Small intestine (tissue), 7 donors: ENCODE data around the gene SLC6A17. TPM values are rescaled to one million over a fixed set of nuclear protein-coding genes. Genes with fewer than 3 reads are reported as not detected.
A peak's percentile ranks its signal among the peaks of the same experiment; 100 is the strongest.

Experiments
- DNase-seq, 2 donors: peaks; one replicate each; pipeline versions ENCODE4 v3.0.0 to v3.0.0-alpha.2; 2013
- FAIRE-seq: peaks from 2 replicates; lab custom pipeline; 2012; peaks lifted over from hg19 to GRCh38; lab: Jason Lieb, UNC
- H3K27ac ChIP-seq, 3 donors: one replicate each; pipeline ENCODE4 v1.5.1; 2013; ENCODE audit warnings: low read length in 2 of 3, mild to moderate bottlenecking in 2 of 3, control low read depth in 1 of 3, inconsistent platforms in 1 of 3, low read depth in 1 of 3, moderate library complexity in 1 of 3
- H3K27me3 ChIP-seq, 3 donors: one replicate each; pipeline ENCODE4 v1.6.1; 2013; ENCODE audit warnings: low read length in 3 of 3, inconsistent platforms in 1 of 3; ENCODE audit not compliant: control insufficient read depth in 3 of 3, insufficient read depth in 3 of 3
- H3K36me3 ChIP-seq, 3 donors: one replicate each; pipeline ENCODE4 v1.6.1; 2013; ENCODE audit warnings: low read length in 3 of 3, inconsistent platforms in 1 of 3, low read depth in 1 of 3, mild to moderate bottlenecking in 1 of 3, moderate library complexity in 1 of 3; ENCODE audit not compliant: control insufficient read depth in 3 of 3, insufficient read depth in 2 of 3
- H3K4me1 ChIP-seq, 3 donors: one replicate each; pipeline ENCODE4 v1.6.1; 2013; ENCODE audit warnings: low read length in 2 of 3, inconsistent platforms in 1 of 3, low read depth in 1 of 3, mild to moderate bottlenecking in 1 of 3, moderate library complexity in 1 of 3; ENCODE audit not compliant: control insufficient read depth in 3 of 3, insufficient read depth in 2 of 3
- H3K4me3 ChIP-seq, 3 donors: one replicate each; pipeline ENCODE4 v1.5.1; 2013; ENCODE audit warnings: low read length in 3 of 3, control low read depth in 1 of 3, inconsistent platforms in 1 of 3, low read depth in 1 of 3, mild to moderate bottlenecking in 1 of 3, moderate library complexity in 1 of 3
- H3K9me3 ChIP-seq, 2 donors: one replicate each; pipeline ENCODE4 v1.6.1; 2013; ENCODE audit warnings: low read depth in 1 of 2, low read length in 1 of 2; ENCODE audit not compliant: control insufficient read depth in 2 of 2, insufficient read depth in 1 of 2
- WGBS, 3 donors: extraction: QIAGEN DNeasy Blood & Tissue Kit; methylation state at CpG; one replicate each; pipeline ENCODE4 v1.1.7; 2013; 5-methylcytosine and 5-hydroxymethylcytosine counted together
- polyA plus RNA-seq, 4 donors: library from polyadenylated mRNA; stranded (reverse) in 3 of 4; unstranded in 1 of 4; fragments of 200-250 nt in 3 of 4; fragments of 120-200 nt in 1 of 4; gene quantifications; one replicate each; pipeline versions ENCODE4 v1.2.1 to v1.2.3, GENCODE V29; 2013
- donor health status: healthy with polysubstance abuse.
- donor health status: control.
- donor health status: control.
- donor health status: Bipolar disorder and iron deficiency.
- donor health status: healthy.

SLC6A17 gene
- polyA plus RNA-seq, 4 donors = under 0.01 to 0.49 TPM; not detected in 2

DNA sequence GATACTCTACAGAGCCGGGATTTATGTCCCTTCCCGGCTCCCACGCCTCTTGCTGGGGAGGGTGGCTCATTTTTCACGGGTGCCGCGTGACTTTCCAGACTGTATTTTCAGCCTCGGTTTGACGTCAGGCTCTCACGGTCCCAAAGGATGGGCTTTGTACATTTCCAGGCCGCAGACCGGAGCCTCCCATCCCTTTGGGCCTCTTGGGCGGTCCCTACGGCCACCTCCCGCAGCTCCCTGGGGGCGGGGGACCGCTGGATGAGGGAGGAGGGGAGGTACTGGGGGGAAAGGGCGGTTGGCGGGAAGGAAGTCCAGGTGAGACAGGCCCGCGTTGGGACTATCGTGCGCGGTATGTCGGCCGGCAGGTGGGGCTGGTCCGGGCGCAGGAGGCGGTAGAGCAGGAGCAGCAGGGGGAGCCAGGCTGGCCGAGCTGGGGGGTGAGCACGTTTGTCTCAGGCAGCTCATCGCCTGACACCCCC, 20.1 kb upstream of the SLC6A17 start:
- Histone ChIP-seq H3K4me3 (no peak overlapping the region), H3K36me3 (no peaks in the 10 kb centered on the region), H3K27me3 (peaks cover 0 to 58% (median 34%) of the 10 kb centered on the region in 3 donors), H3K27ac (no peak overlapping the region), H3K4me1 (peaks cover 0 to 3% (median 0%) of the 10 kb centered on the region in 3 donors), H3K9me3 (peaks cover 0 to 14% of the 10 kb centered on the region in 2 donors)
- DNase-seq (peak in 1 of 2 donors; percentile 20), FAIRE-seq (no peak)
- 2 to 4% (median 4%) methylated on average over 30 to 31 of the region's 31 CpGs for WGBS, 3 donors

DNA sequence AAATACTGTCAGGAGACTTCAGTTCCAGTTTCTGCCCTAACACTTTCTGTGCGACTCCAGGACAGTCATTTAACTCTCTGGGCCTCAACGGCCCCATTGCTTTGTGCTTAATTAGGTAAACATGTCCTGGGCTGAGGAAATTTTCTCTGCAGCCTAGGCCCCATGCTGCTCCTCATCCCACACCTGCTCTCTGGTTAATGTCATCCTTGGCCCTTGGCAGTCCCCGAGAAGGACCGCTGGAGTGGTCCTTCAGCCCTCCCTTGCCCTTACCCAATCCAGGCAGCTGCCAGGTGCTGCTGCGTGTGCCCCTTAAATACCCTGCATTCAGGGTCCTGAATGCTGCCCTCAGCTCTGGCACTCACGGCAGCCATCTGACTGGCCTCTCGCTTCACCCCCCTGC, 19.3 kb upstream of the SLC6A17 start:
- DNase-seq (no peak), FAIRE-seq (no peak)
- Histone ChIP-seq H3K27ac (no peak overlapping the region), H3K9me3 (peaks cover 0 to 5% of the 10 kb centered on the region in 2 donors), H3K27me3 (peaks cover 0 to 65% (median 34%) of the 10 kb centered on the region in 3 donors), H3K36me3 (no peaks in the 10 kb centered on the region), H3K4me3 (no peak overlapping the region), H3K4me1 (peaks cover 0 to 3% (median 0%) of the 10 kb centered on the region in 3 donors)
- 61 to 71% (median 64%) methylated on average over 7 of the region's 7 CpGs for WGBS, 3 donors

DNA sequence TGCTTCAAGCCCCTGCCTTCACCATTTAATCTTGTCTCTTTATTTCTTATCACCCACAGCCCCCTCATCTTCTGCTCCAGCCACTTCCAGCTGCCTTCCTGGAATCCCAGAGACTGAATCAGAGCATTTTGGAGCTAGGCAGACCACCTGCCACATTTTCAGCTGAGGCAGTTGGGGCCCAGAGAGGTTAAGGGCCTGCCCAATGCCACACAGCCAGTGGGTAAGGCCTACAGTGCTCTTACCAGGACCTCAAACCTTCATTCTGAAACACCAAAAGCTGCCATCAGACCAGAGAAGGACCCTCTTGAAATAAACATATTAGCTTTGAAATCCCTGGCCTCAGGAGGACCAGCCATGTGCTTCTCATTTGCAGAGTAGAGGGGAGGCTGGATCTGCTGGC, 17.6 kb upstream of the SLC6A17 start:
- no peak for DNase-seq
- Histone ChIP-seq H3K4me1 (peaks cover 0 to 3% (median 0%) of the 10 kb centered on the region in 3 donors), H3K9me3 (no peaks in the 10 kb centered on the region), H3K4me3 (no peak overlapping the region), H3K27me3 (peaks cover 0 to 73% (median 40%) of the 10 kb centered on the region in 3 donors), H3K27ac (no peak overlapping the region), H3K36me3 (no peaks in the 10 kb centered on the region)
- FAIRE-seq = no peak

DNA sequence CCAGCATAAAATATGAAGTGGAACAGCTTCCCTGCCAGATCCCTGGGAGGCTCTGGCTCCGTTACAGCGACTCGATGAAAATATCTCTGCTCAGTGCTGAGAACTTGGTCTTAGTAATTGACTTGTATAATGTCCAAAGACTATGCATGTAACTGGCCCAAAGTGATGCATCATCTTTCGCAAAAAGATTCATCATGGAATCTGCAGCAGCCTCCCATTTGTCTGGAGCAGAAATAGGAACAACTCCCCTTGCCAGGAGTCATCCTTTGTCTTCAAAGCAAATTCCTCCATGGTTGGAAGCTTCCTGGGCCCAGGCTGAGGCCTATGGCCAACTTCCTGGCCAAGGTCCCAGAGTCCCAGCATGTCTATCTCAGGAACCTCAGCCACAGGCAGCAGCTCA, 16.9 kb upstream of the SLC6A17 start:
- WGBS, 3 donors = 87 to 94% (median 92%) methylated on average over 4 of the region's 4 CpGs
- Histone ChIP-seq H3K9me3 (no peaks in the 10 kb centered on the region), H3K27ac (no peak overlapping the region), H3K4me1 (peaks cover 0 to 3% (median 0%) of the 10 kb centered on the region in 3 donors), H3K36me3 (no peaks in the 10 kb centered on the region), H3K4me3 (no peak overlapping the region), H3K27me3 (peaks cover 0 to 70% (median 41%) of the 10 kb centered on the region in 3 donors)
- no peak for DNase-seq
- FAIRE-seq = no peak

DNA sequence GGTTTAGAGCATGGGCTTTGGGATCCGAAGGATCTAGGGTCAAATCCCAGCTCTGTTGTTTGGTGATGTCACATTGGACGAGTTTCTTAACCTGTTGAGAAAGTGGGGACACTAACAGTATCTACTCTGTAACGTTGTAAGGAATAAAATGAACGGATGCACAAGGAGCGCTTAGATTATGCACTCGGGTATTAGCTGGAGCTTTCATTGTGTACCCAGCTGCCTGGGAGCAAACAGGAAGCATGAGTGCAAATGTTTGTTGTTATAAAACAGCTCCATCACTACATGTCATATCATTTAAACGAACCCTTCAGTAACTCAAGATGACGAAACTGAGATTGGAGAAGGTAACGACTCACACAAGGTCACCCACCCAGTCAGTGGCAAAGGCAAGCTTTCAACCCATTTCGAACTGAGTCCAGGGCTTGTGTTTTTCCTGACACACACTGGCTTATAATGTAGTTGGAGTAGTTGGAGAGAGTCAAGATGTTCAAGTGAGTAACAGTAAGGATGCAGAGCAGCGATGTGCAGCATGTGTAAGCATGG, 16.2 kb upstream of the SLC6A17 start:
- DNase-seq (no peak), FAIRE-seq (no peak)
- Histone ChIP-seq H3K27me3 (peaks cover 0 to 65% (median 38%) of the 10 kb centered on the region in 3 donors), H3K4me1 (peaks cover 0 to 3% (median 0%) of the 10 kb centered on the region in 3 donors), H3K4me3 (no peak overlapping the region), H3K9me3 (no peaks in the 10 kb centered on the region), H3K27ac (no peak overlapping the region), H3K36me3 (no peaks in the 10 kb centered on the region)
- WGBS, 3 donors = 36 to 56% (median 45%) methylated on average over 11 of the region's 11 CpGs

DNA sequence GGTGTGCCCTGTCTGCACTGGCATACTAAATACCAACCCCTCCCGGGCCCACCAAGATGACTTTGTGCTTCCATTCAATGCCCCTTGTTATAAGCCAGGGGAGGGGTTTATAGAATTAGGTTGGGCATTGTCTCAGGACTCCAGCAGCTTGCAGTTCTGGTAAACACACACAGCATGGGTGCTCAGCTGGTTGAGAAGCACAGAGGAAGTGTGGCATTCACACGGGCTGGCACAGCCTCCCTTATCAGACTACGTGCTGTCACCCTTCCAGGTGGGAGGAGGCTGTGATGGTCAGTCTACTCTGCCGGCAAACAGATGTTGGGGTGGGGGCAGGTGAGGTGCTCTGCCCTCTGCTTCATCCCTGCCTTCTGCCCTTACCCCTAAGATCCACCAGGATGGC, 15.0 kb upstream of the SLC6A17 start:
- Histone ChIP-seq H3K27me3 (peaks cover 0 to 56% (median 29%) of the 10 kb centered on the region in 3 donors), H3K36me3 (no peaks in the 10 kb centered on the region), H3K4me3 (no peak overlapping the region), H3K4me1 (peaks cover 0 to under 1% (median 0%) of the 10 kb centered on the region in 3 donors), H3K9me3 (no peaks in the 10 kb centered on the region), H3K27ac (no peak overlapping the region)
- no peak for FAIRE-seq
- WGBS, 3 donors = 19 to 53% (median 22%) methylated on average over 4 of the region's 4 CpGs
- DNase-seq = no peak

DNA sequence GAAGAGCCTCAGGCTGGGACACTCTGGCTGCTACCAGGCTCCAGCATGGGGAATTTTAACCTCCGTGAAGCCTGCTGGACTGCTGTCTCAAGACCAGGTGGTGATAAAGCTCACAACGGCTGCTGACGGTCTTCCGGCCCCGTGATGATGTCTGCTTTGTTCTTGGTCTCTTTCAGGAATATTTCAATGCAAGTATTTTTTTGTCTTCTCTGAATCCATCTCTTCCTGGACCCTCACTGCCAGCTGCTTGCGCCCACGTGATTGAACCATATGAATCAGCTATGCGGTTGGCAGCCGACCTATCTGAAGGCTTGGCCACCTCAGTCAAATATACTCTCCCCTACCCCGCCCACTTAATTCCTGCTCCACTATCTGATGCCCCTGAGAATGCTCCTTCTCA, 14.6 kb upstream of the SLC6A17 start:
- H3K27me3 ChIP-seq = peaks cover 0 to 51% (median 27%) of the 10 kb centered on the region in 3 donors
- FAIRE-seq (no peak), DNase-seq (no peak)
- H3K27ac ChIP-seq = no peak overlapping the region
- no peaks in the 10 kb centered on the region for H3K4me1 ChIP-seq
- H3K4me3 ChIP-seq = no peak overlapping the region
- no peaks in the 10 kb centered on the region for H3K36me3 ChIP-seq
- H3K9me3 ChIP-seq = no peaks in the 10 kb centered on the region
- 35 to 69% (median 42%) methylated on average over 10 of the region's 10 CpGs for WGBS, 3 donors

DNA sequence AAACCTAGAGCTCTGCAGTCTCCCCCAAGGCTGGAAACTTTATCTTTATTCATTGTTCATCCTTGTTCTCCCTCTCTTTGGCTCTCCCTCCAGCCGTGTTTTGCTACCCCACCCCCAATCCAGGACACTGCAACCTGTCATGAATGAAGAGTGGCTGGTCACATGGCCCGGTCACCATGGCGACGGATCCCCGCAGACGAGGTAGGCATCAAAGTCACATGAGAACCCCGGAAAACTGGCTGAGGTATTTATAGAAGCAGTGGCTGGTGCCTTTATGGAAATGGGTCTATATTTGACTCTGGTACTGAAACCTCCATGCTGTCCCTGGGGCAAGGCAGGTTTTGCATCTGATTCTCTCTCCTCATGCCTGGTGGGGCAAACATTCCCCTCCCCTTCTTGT, 13.4 kb upstream of the SLC6A17 start:
- WGBS, 3 donors = 3 to 7% (median 3%) methylated on average over 7 of the region's 7 CpGs
- no peak for FAIRE-seq
- no peak overlapping the region for H3K4me3 ChIP-seq
- peaks cover 0 to 46% (median 22%) of the 10 kb centered on the region in 3 donors for H3K27me3 ChIP-seq
- H3K36me3 ChIP-seq = no peaks in the 10 kb centered on the region
- DNase-seq = peak in 1 of 2 donors; percentile 23
- no peaks in the 10 kb centered on the region for H3K4me1 ChIP-seq
- H3K27ac ChIP-seq = no peak overlapping the region
- H3K9me3 ChIP-seq = no peaks in the 10 kb centered on the region
